Right atrium auricular region (tissue), 2 donors: ENCODE measurements around the gene SLC6A4. TPM values are rescaled to one million over a fixed set of nuclear protein-coding genes. Genes with fewer than 3 reads are reported as not detected.

Source experiments
- DNase-seq: peaks from one replicate; pipeline ENCODE4 v3.0.0-alpha.2; 2019; ENCODE audit warnings: low spot score
- H3K27ac ChIP-seq, 2 donors: fragments of 200-600 bp; sonication (generic); 1 replicate in 1 of 2; 2 replicates in 1 of 2; pipeline ENCODE4 v1.5.1; 2016 to 2019
- H3K27me3 ChIP-seq, 2 donors: fragments of 200-600 bp; sonication (generic); one replicate each; pipeline versions ENCODE4 v1.5.1 to v1.6.0; 2017 to 2019
- H3K36me3 ChIP-seq: fragments of 200-600 bp; sonication (generic); one replicate; pipeline ENCODE4 v1.5.1; 2016
- H3K4me1 ChIP-seq, 2 donors: fragments of 200-600 bp; sonication (generic); one replicate each; pipeline versions ENCODE4 v1.5.1 to v1.6.0; 2017 to 2019
- H3K4me3 ChIP-seq, 2 donors: fragments of 200-600 bp; sonication (generic); 1 replicate in 1 of 2; 2 replicates in 1 of 2; pipeline ENCODE4 v1.5.1; 2017 to 2019; ENCODE audit warnings: mild to moderate bottlenecking in 1 of 2, moderate library complexity in 1 of 2
- H3K9me3 ChIP-seq, 2 donors: fragments of 200-600 bp; sonication (generic); one replicate each; pipeline ENCODE4 v1.5.1; 2019
- CTCF ChIP-seq, 2 donors: fragments of 200-600 bp; sonication (generic); IDR thresholded peaks; one replicate each; pipeline ENCODE4 v1.5.1; 2019; ENCODE audit warnings: antibody characterized with exemption in 2 of 2
- total RNA-seq, 2 donors: library from RNA; depleted of rRNA; stranded (reverse); fragments of >200 nt; gene quantifications; one replicate each; pipeline ENCODE4 v1.1.0, GENCODE V29; 2016

SLC6A4 gene
- total RNA-seq, 2 donors from 2014 or later: 2.0 to 7.0 TPM

- H3K4me3 ChIP-seq: no peak overlapping the region
- DNase-seq: no peak
- no peak overlapping the region for H3K27ac ChIP-seq
- H3K27me3 ChIP-seq: peaks cover 0 to 9% of the 10 kb centered on the region in 2 donors
- no peaks in the 10 kb centered on the region for H3K36me3 ChIP-seq
- no peaks in the 10 kb centered on the region for H3K9me3 ChIP-seq
- no peak for TF ChIP-seq CTCF (IDR thresholded peaks at IDR 0.05)
- H3K4me1 ChIP-seq: peaks cover 0 to 29% of the 10 kb centered on the region in 2 donors
Observed at GRCh38 chr17:30238387-30239088, 3.0 kb upstream of the SLC6A4 start.

GRCh38 chr17:30238003-30238344 is 2.5 kb upstream of the SLC6A4 start:
- TF ChIP-seq CTCF (IDR thresholded peaks at IDR 0.05): no peak
- Histone ChIP-seq H3K36me3 (no peaks in the 10 kb centered on the region), H3K27ac (no peak overlapping the region), H3K9me3 (no peaks in the 10 kb centered on the region), H3K27me3 (peaks cover 0 to 9% of the 10 kb centered on the region in 2 donors), H3K4me3 (no peak overlapping the region), H3K4me1 (peaks cover 0 to 29% of the 10 kb centered on the region in 2 donors)
- no peak for DNase-seq

GRCh38 chr17:30237296-30238002 is 2.0 kb upstream of the SLC6A4 start:
- DNase-seq: no peak
- no peak overlapping the region for H3K4me3 ChIP-seq
- H3K27me3 ChIP-seq: peaks cover 0 to 9% of the 10 kb centered on the region in 2 donors
- H3K36me3 ChIP-seq: no peaks in the 10 kb centered on the region
- peaks cover 0 to 29% of the 10 kb centered on the region in 2 donors for H3K4me1 ChIP-seq
- TF ChIP-seq CTCF (IDR thresholded peaks at IDR 0.05): no peak
- no peak overlapping the region for H3K27ac ChIP-seq
- H3K9me3 ChIP-seq: no peaks in the 10 kb centered on the region

GRCh38 chr17:30236766-30237165 is 1.3 kb upstream of the SLC6A4 start:
- peaks cover 0 to 29% of the 10 kb centered on the region in 2 donors for H3K4me1 ChIP-seq
- peak; percentile 75 for DNase-seq
- H3K9me3 ChIP-seq: no peaks in the 10 kb centered on the region
- H3K4me3 ChIP-seq: peak overlapping the region in 1 of 2 donors; percentile 52
- no peaks in the 10 kb centered on the region for H3K36me3 ChIP-seq
- no peak overlapping the region for H3K27ac ChIP-seq
- peak in 1 of 2 donors; percentile 46 for TF ChIP-seq CTCF (IDR thresholded peaks at IDR 0.05)
- peaks cover 0 to 9% of the 10 kb centered on the region in 2 donors for H3K27me3 ChIP-seq

- peak overlapping the region in 1 of 2 donors; percentile 52 for H3K4me3 ChIP-seq
- H3K27ac ChIP-seq: no peak overlapping the region
- TF ChIP-seq CTCF (IDR thresholded peaks at IDR 0.05): no peak
- no peak for DNase-seq
- peaks cover 0 to 29% of the 10 kb centered on the region in 2 donors for H3K4me1 ChIP-seq
- no peaks in the 10 kb centered on the region for H3K9me3 ChIP-seq
- no peaks in the 10 kb centered on the region for H3K36me3 ChIP-seq
- peaks cover 0 to 9% of the 10 kb centered on the region in 2 donors for H3K27me3 ChIP-seq
Observed at GRCh38 chr17:30236297-30236624, 764 bp upstream of the SLC6A4 start.
